Vagina (tissue), 2 donors: ENCODE results near the gene TNRC18. TPM values are rescaled to one million over a fixed set of nuclear protein-coding genes. Genes with fewer than 3 reads are reported as not detected.

Experiments used
- DNase-seq, 2 donors: peaks; one replicate each; pipeline ENCODE4 v3.0.0-alpha.2; 2017; ENCODE audit errors: extremely low spot score in 2 of 2
- H3K27ac ChIP-seq: fragments of 200-600 bp; sonication (generic); one replicate; pipeline ENCODE4 v1.5.1; 2019
- H3K27me3 ChIP-seq: fragments of 200-600 bp; sonication (generic); one replicate; pipeline ENCODE4 v1.5.1; 2019
- H3K36me3 ChIP-seq, 2 donors: fragments of 200-600 bp; sonication (generic); one replicate each; pipeline ENCODE4 v1.5.1; 2017 to 2019
- H3K4me1 ChIP-seq: fragments of 200-600 bp; sonication (generic); one replicate; pipeline ENCODE4 v1.5.1; 2019
- H3K4me3 ChIP-seq, 2 donors: fragments of 200-600 bp; sonication (generic); 1 replicate in 1 of 2; 2 replicates in 1 of 2; pipeline ENCODE4 v1.5.1; 2016 to 2019
- H3K9me3 ChIP-seq: fragments of 200-600 bp; sonication (generic); one replicate; pipeline ENCODE4 v1.5.1; 2019
- POLR2A ChIP-seq, 2 donors: fragments of 450-650 bp; IDR thresholded peaks; one replicate each; pipeline ENCODE4 v1.6.1; 2017; ENCODE audit warnings: antibody characterized with exemption in 2 of 2, mild to moderate bottlenecking in 2 of 2, moderate library complexity in 2 of 2
- POLR2AphosphoS5 ChIP-seq, 2 donors: sonication (generic); formaldehyde crosslinking; IDR thresholded peaks; one replicate each; pipeline ENCODE4 v1.9.0; 2017; ENCODE audit warnings: antibody characterized with exemption in 2 of 2, mild to moderate bottlenecking in 2 of 2, low read depth in 1 of 2; ENCODE audit not compliant: insufficient read depth in 1 of 2
- intact Hi-C: fragments of 100-400 bp; cut with DNase I; formaldehyde crosslinking; loops from one replicate; pipeline ENCODE4 v1.15.1; 2023
- total RNA-seq: library from RNA; depleted of rRNA; stranded (reverse); fragments of >200 nt; gene quantifications from one replicate; pipeline ENCODE4 v1.2.3, GENCODE V29; 2016
- TF ChIP-seq, protein P1 (sequence below), 3 experiments: fragments of 450-650 bp in 2 of 3; fragments of 200-600 bp in 1 of 3; sonication (generic) in 1 of 3; IDR thresholded peaks; one replicate each; pipeline ENCODE4 v1.5.1; 2017 to 2019; ENCODE audit warnings: antibody characterized with exemption in 3 of 3, mild to moderate bottlenecking in 2 of 3, moderate library complexity in 2 of 3

Gene TNRC18
- total RNA-seq, 1 donor from 2014 or later = 79.8 TPM

DNA sequence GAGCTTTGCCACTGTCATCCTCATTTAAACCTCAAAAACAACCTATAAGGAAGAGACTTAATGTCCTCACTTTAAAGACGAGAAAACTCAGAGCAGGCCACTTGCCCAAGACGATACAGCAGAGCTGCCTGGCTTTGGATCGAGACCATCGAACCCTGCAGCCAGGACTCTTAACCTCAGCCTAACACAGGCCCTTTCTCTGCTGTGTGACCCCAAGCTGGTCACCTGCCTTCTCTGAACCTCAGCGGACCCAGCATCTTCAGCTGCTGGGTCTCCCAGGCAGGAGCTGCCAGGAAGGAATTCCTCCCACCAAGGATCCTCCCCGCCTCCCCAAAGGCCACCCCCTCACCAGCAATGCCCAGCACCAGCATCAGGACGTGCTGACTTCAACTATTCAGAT is 32.7 kb downstream of the TNRC18 start:
- no peak for DNase-seq
- Histone ChIP-seq H3K27ac (no peak overlapping the region), H3K4me3 (no peak overlapping the region), H3K9me3 (no peaks in the 10 kb centered on the region), H3K4me1 (peaks cover 34% of the 10 kb centered on the region), H3K27me3 (no peaks in the 10 kb centered on the region), H3K36me3 (peaks cover 0 to 46% of the 10 kb centered on the region in 2 donors)
- TF ChIP-seq POLR2A (IDR thresholded peaks at IDR 0.05) = no peak
- TF ChIP-seq, protein P1, sequence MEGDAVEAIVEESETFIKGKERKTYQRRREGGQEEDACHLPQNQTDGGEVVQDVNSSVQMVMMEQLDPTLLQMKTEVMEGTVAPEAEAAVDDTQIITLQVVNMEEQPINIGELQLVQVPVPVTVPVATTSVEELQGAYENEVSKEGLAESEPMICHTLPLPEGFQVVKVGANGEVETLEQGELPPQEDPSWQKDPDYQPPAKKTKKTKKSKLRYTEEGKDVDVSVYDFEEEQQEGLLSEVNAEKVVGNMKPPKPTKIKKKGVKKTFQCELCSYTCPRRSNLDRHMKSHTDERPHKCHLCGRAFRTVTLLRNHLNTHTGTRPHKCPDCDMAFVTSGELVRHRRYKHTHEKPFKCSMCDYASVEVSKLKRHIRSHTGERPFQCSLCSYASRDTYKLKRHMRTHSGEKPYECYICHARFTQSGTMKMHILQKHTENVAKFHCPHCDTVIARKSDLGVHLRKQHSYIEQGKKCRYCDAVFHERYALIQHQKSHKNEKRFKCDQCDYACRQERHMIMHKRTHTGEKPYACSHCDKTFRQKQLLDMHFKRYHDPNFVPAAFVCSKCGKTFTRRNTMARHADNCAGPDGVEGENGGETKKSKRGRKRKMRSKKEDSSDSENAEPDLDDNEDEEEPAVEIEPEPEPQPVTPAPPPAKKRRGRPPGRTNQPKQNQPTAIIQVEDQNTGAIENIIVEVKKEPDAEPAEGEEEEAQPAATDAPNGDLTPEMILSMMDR (IDR thresholded peaks at IDR 0.05) = no peak
- no peak for TF ChIP-seq POLR2AphosphoS5 (IDR thresholded peaks at IDR 0.05; ENCODE audit: insufficient read depth in 1 of 2, low read depth in 1 of 2)
- intact Hi-C loops = no loop called here

- intact Hi-C loops = no loop called here
- Histone ChIP-seq H3K9me3 (no peaks in the 10 kb centered on the region), H3K4me3 (no peak overlapping the region), H3K27ac (no peak overlapping the region), H3K4me1 (peaks cover 31% of the 10 kb centered on the region), H3K36me3 (peaks cover 0 to 43% of the 10 kb centered on the region in 2 donors), H3K27me3 (no peaks in the 10 kb centered on the region)
- DNase-seq = no peak
- no peak for TF ChIP-seq POLR2A (IDR thresholded peaks at IDR 0.05)
- TF ChIP-seq POLR2AphosphoS5 (IDR thresholded peaks at IDR 0.05; ENCODE audit: insufficient read depth in 1 of 2, low read depth in 1 of 2) = no peak
- TF ChIP-seq, protein P1 (IDR thresholded peaks at IDR 0.05) = no peak
These were observed 34.7 kb downstream of the TNRC18 start for GRCh38 chr7:5388905-5389433.

- no peaks in the 10 kb centered on the region for H3K9me3 ChIP-seq
- intact Hi-C loops = no loop called here
- no peaks in the 10 kb centered on the region for H3K27me3 ChIP-seq
- H3K27ac ChIP-seq = no peak overlapping the region
- H3K36me3 ChIP-seq = peaks cover 0 to 37% of the 10 kb centered on the region in 2 donors
- H3K4me1 ChIP-seq = peaks cover 36% of the 10 kb centered on the region
- H3K4me3 ChIP-seq = no peak overlapping the region
- TF ChIP-seq POLR2A (IDR thresholded peaks at IDR 0.05) (no peak), POLR2AphosphoS5 (IDR thresholded peaks at IDR 0.05; ENCODE audit: insufficient read depth in 1 of 2, low read depth in 1 of 2) (no peak)
- TF ChIP-seq, protein P1 (IDR thresholded peaks at IDR 0.05) = no peak
- DNase-seq = no peak
These were observed 35.2 kb downstream of the TNRC18 start for GRCh38 chr7:5388273-5388901.

DNA sequence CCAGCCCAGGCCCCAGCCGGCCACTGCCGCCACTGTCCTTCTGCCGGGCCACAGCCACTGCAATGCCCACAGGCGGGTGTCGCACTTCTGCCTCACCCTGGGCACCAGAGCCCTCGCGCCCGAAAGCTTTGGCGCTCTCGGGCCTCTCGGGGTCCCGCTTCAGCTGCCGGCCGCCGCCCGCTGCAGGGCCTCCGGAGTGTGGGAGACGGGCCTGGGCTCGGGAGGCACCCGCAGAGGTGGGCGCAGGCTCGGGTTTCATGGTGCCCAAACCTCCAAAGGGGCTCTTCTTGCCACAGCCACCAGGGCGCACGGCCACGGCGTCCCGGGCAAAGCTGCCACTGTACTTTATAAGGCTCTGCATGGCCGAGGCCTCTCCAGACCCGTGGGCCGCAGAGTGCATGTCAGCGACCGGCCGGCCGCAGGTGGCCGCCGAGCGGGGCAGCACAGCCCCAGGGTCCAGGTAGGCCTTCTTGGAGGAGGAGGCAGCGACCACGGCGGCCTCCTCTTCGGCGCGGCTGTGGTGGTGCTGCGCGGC is 35.9 kb downstream of the TNRC18 start:
- intact Hi-C loops = no loop called here
- peaks cover 42% of the 10 kb centered on the region for H3K4me1 ChIP-seq
- no peaks in the 10 kb centered on the region for H3K27me3 ChIP-seq
- no peak for DNase-seq
- H3K4me3 ChIP-seq = no peak overlapping the region
- H3K9me3 ChIP-seq = no peaks in the 10 kb centered on the region
- TF ChIP-seq POLR2AphosphoS5 (IDR thresholded peaks at IDR 0.05; ENCODE audit: insufficient read depth in 1 of 2, low read depth in 1 of 2) (no peak), POLR2A (IDR thresholded peaks at IDR 0.05) (no peak)
- TF ChIP-seq, protein P1 (IDR thresholded peaks at IDR 0.05) = no peak
- peaks cover 0 to 31% of the 10 kb centered on the region in 2 donors for H3K36me3 ChIP-seq
- no peak overlapping the region for H3K27ac ChIP-seq

- Histone ChIP-seq H3K4me3 (no peak overlapping the region), H3K4me1 (peaks cover 64% of the 10 kb centered on the region), H3K27ac (no peak overlapping the region), H3K36me3 (peaks cover 0 to 18% of the 10 kb centered on the region in 2 donors), H3K9me3 (no peaks in the 10 kb centered on the region), H3K27me3 (no peaks in the 10 kb centered on the region)
- intact Hi-C loops = no loop called here
- DNase-seq = no peak
- TF ChIP-seq POLR2A (IDR thresholded peaks at IDR 0.05) (no peak), POLR2AphosphoS5 (IDR thresholded peaks at IDR 0.05; ENCODE audit: insufficient read depth in 1 of 2, low read depth in 1 of 2) (no peak)
- TF ChIP-seq, protein P1 (IDR thresholded peaks at IDR 0.05) = no peak
These were observed 39.0 kb downstream of the TNRC18 start for GRCh38 chr7:5384618-5385017.
